HG03066 (cell line): ENCODE data around the gene LHX8.

ENCODE experiments used
- ATAC-seq: cut with Tn5 transposase; IDR thresholded peaks from one replicate; pipeline ENCODE4 v1.9.1; 2021; ENCODE audit warnings: low read depth; ENCODE audit not compliant: unreplicated experiment

Gene LHX8

DNA sequence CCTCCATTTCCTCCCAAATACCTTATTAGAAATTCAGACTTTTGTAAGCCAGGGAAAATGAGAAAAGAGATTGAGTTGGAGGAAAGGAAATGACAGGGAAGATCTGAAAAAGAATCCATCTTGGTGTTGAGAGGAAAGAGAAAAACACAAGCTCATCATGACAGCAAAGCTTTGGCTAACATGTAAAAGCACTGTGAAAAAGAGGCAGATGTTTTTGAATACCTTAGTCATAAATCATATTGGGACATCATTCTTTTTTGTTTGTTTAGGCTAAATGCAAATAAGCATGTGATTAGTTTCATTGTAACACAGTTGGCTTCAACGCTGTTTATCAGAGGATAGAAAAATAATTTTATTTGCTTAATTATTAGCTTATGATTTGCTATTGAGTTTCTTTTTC is 64.6 kb downstream of the LHX8 start:
- no peak for ATAC-seq

- no peak for ATAC-seq
These were observed 68.6 kb downstream of the LHX8 start for GRCh38 chr1:75202751-75203150.

DNA sequence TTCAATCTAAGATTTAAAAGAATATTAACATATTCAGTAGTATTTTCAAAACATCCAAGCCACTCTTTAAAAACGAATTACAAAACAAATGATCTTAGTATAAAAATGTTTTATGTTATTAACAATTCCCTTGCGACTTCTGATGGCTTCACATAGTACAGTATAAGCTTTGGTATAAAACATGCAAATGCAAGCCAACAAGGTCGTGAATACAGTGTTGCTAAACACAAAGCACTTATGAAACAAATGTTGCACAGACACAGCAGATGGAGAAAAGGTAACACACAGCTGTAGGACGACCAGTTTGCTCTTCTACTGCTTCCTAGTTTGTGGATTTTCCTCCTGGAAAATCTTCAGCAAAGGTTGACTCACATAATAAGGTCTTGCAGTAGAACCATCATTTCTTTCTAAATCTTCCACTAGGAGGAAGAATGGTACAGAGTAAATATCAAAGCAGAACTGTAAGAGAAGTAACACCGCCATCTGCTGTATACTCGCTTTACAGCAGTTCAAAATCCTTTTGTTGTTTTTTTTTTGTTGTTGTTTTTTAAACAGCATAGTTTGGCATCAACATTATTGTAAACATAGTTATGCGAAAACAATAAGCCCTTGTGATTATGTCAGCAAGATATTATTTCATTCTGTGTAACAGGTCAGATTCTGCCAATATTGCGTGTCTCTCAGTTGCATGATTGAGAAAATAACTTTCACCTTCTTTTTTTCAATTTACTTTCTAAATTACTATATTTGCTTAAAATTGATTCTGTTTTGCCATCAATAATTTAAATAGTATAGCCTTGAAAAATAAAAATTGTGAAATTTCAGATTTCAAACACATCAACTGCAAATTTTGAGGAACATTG is 69.5 kb downstream of the LHX8 start:
- ATAC-seq, result no peak

DNA sequence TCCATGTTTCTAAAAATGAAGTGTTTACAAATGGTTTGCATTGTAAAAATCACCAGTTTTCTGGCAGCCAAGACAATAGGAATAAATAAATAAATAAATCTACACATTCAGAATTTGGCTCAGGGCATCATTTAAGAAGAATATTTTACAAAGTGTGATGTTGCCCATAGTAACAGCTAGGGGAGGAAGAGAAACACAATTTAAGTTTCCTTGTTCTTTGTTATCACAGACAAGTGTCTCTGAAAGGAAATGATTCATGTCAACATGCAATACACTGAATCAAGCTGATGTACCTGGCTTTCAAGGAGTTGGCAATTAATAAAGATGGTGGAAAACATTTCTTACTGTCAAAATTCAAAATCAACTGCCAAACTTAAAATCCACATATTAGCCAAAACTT is 74.7 kb downstream of the LHX8 start:
- no peak for ATAC-seq
